Liver (tissue), 3 donors: Measurements from ENCODE around the gene BRD1.

ENCODE experiments used
- EGR1 ChIP-seq, 2 donors: IDR thresholded peaks; 2 replicates each; pipeline ENCODE4 v1.6.1; 2016 to 2018; ENCODE audit warnings: antibody characterized with exemption in 2 of 2, low read depth in 2 of 2
- JUND ChIP-seq, 2 donors: IDR thresholded peaks; 2 replicates each; pipeline ENCODE4 v1.6.1; 2016; ENCODE audit warnings: antibody characterized with exemption in 2 of 2
- NR2F2 ChIP-seq: IDR thresholded peaks from 2 replicates; pipeline ENCODE4 v1.6.1; 2016; ENCODE audit warnings: antibody characterized with exemption
- RAD21 ChIP-seq, 2 donors: IDR thresholded peaks; 2 replicates each; pipeline ENCODE4 v1.6.1; 2016; ENCODE audit warnings: antibody characterized with exemption in 2 of 2, mild to moderate bottlenecking in 2 of 2
- RXRA ChIP-seq, 2 donors: IDR thresholded peaks; 2 replicates each; pipeline ENCODE4 v1.6.1; 2017 to 2018; ENCODE audit warnings: antibody characterized with exemption in 2 of 2, mild to moderate bottlenecking in 1 of 2
- SP1 ChIP-seq: IDR thresholded peaks from 2 replicates; pipeline ENCODE4 v1.6.1; 2018; ENCODE audit warnings: antibody characterized with exemption, mild to moderate bottlenecking
- TAF1 ChIP-seq: conservative IDR thresholded peaks from 2 replicates; pipeline ENCODE4 v1.6.1; 2016; ENCODE audit warnings: antibody characterized with exemption, mild to moderate bottlenecking
- TF ChIP-seq, protein P1 (sequence below): fragments of 150-350 bp; IDR thresholded peaks from 2 replicates; pipeline ENCODE4 v1.5.1; 2017; ENCODE audit warnings: improper control_type of control experiment, low read depth, low read length; ENCODE audit not compliant: missing input control
- TF ChIP-seq, protein P2 (sequence below): IDR thresholded peaks from 2 replicates; pipeline ENCODE4 v1.6.1; 2016; ENCODE audit warnings: antibody characterized with exemption, mild to moderate bottlenecking
- donor health status: healthy.
- donor health status: healthy.

DNA sequence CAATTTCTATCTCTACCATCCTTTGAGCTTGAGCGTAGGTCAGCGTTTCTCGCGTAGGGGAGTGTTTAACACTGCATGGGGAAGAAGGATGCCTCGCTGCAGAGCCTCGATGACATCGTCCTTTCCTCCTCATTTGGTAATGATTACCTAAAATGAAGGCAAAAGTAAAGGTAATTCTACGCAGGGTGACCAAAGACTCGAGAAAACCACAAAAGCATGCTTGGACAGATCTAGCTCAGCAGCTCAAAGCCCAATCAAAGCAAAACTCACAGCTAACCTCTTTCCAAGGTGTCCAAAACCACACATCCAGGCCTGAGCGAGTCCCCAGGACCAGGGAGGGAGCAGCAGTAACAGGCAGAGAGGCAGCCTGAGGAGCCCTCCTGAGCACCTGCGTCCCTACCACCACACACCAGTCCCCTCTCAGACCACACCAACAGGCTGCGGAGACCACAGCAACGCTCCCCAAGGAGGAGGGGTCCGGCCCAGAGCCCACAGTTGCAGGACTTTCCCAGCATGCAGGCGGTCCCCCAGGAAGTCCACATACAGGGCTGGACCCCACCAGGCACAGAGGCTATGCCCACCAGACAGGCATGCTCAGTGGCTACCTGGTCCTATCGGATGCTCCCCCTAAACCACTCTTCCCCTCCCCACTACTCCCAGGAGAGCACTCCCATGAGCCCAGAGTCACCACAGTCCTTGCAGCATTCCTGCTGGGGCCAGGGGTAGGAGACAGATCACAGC is 3.3 kb downstream of the BRD1 start:
- TF ChIP-seq, protein P1, sequence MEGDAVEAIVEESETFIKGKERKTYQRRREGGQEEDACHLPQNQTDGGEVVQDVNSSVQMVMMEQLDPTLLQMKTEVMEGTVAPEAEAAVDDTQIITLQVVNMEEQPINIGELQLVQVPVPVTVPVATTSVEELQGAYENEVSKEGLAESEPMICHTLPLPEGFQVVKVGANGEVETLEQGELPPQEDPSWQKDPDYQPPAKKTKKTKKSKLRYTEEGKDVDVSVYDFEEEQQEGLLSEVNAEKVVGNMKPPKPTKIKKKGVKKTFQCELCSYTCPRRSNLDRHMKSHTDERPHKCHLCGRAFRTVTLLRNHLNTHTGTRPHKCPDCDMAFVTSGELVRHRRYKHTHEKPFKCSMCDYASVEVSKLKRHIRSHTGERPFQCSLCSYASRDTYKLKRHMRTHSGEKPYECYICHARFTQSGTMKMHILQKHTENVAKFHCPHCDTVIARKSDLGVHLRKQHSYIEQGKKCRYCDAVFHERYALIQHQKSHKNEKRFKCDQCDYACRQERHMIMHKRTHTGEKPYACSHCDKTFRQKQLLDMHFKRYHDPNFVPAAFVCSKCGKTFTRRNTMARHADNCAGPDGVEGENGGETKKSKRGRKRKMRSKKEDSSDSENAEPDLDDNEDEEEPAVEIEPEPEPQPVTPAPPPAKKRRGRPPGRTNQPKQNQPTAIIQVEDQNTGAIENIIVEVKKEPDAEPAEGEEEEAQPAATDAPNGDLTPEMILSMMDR: no peak
- TF ChIP-seq SP1 (no peak), RAD21 (IDR thresholded peaks at IDR 0.05) (no peak), TAF1 (no peak), EGR1 (IDR thresholded peaks at IDR 0.05; ENCODE audit: low read depth in 2 of 2) (no peak), RXRA (IDR thresholded peaks at IDR 0.05) (no peak), NR2F2 (no peak), JUND (IDR thresholded peaks at IDR 0.05) (no peak)
- TF ChIP-seq, protein P2, sequence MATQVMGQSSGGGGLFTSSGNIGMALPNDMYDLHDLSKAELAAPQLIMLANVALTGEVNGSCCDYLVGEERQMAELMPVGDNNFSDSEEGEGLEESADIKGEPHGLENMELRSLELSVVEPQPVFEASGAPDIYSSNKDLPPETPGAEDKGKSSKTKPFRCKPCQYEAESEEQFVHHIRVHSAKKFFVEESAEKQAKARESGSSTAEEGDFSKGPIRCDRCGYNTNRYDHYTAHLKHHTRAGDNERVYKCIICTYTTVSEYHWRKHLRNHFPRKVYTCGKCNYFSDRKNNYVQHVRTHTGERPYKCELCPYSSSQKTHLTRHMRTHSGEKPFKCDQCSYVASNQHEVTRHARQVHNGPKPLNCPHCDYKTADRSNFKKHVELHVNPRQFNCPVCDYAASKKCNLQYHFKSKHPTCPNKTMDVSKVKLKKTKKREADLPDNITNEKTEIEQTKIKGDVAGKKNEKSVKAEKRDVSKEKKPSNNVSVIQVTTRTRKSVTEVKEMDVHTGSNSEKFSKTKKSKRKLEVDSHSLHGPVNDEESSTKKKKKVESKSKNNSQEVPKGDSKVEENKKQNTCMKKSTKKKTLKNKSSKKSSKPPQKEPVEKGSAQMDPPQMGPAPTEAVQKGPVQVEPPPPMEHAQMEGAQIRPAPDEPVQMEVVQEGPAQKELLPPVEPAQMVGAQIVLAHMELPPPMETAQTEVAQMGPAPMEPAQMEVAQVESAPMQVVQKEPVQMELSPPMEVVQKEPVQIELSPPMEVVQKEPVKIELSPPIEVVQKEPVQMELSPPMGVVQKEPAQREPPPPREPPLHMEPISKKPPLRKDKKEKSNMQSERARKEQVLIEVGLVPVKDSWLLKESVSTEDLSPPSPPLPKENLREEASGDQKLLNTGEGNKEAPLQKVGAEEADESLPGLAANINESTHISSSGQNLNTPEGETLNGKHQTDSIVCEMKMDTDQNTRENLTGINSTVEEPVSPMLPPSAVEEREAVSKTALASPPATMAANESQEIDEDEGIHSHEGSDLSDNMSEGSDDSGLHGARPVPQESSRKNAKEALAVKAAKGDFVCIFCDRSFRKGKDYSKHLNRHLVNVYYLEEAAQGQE: no peak
